Mesothelial cell of epicardium (in vitro differentiated cells): Measurements from ENCODE around the gene CCSER1. TPM values are rescaled to one million over a fixed set of nuclear protein-coding genes. Genes with fewer than 3 reads are reported as not detected.
"Not testable (repeated sequence)": the region's sequence is repeated elsewhere in the genome, so short reads cannot be mapped to it uniquely, and the experiment has no call there.

Experiments used
- DNase-seq, 2 experiments: peaks; one replicate each; pipeline ENCODE4 v3.0.0; 2021; ENCODE audit warnings: low spot score in 2 of 2; ENCODE audit not compliant: unreplicated experiment in 2 of 2
- H3K27ac Mint-ChIP-seq: 2 replicates; pipeline ENCODE4 v1.8.0; 2021; ENCODE audit warnings: mixed read lengths
- H3K27me3 Mint-ChIP-seq: 2 replicates; pipeline ENCODE4 v1.8.0; 2021; ENCODE audit warnings: low read depth, mixed read lengths
- H3K36me3 Mint-ChIP-seq: 2 replicates; pipeline ENCODE4 v1.8.0; 2021; ENCODE audit warnings: mixed read lengths
- H3K4me1 Mint-ChIP-seq: 2 replicates; pipeline ENCODE4 v1.8.0; 2021; ENCODE audit warnings: mixed read lengths
- H3K4me3 Mint-ChIP-seq: 2 replicates; pipeline ENCODE4 v1.8.0; 2021; ENCODE audit warnings: mild to moderate bottlenecking, moderate library complexity, mixed read lengths
- H3K9me3 Mint-ChIP-seq: 2 replicates; pipeline ENCODE4 v1.8.0; 2021; ENCODE audit warnings: mixed read lengths
- CTCF ChIP-seq: fragments of 200-600 bp; sonication (generic); IDR thresholded peaks from one replicate; pipeline ENCODE4 v1.5.0; 2021; ENCODE audit warnings: antibody characterized with exemption; ENCODE audit not compliant: unreplicated experiment
- total RNA-seq: library from RNA; stranded (reverse); gene quantifications from 3 replicates; pipeline ENCODE4 v1.2.1, GENCODE V29; 2021

Gene CCSER1
- total RNA-seq, 1 donor from 2014 or later, result 7.2 TPM

GRCh38 chr4:90824266-90825150 is 697.3 kb downstream of the CCSER1 start:
- TF ChIP-seq CTCF, result no peak

GRCh38 chr4:90825849-90826248 is 698.7 kb downstream of the CCSER1 start:
- no peaks in the 10 kb centered on the region for H3K36me3 Mint-ChIP-seq

More at GRCh38 chr4:90824266-90825150, 697.3 kb downstream of the CCSER1 start:
- H3K27ac Mint-ChIP-seq, result no peak overlapping the region
- no peaks in the 10 kb centered on the region for H3K36me3 Mint-ChIP-seq
- peaks cover 1% of the 10 kb centered on the region for H3K27me3 Mint-ChIP-seq
- no peaks in the 10 kb centered on the region for H3K9me3 Mint-ChIP-seq
- H3K4me3 Mint-ChIP-seq, result no peak overlapping the region
- H3K4me1 Mint-ChIP-seq, result peaks cover 30% of the 10 kb centered on the region
- no peak for DNase-seq

GRCh38 chr4:90833706-90834105 is 706.5 kb downstream of the CCSER1 start:
- no peak for DNase-seq
- H3K4me1 Mint-ChIP-seq, result no peaks in the 10 kb centered on the region
- no peak overlapping the region for H3K4me3 Mint-ChIP-seq
- no peak overlapping the region for H3K27ac Mint-ChIP-seq
- no peaks in the 10 kb centered on the region for H3K9me3 Mint-ChIP-seq
- peaks cover 1% of the 10 kb centered on the region for H3K27me3 Mint-ChIP-seq
- no peak for TF ChIP-seq CTCF
- H3K36me3 Mint-ChIP-seq, result no peaks in the 10 kb centered on the region

More at GRCh38 chr4:90825849-90826248, 698.7 kb downstream of the CCSER1 start:
- peaks cover 1% of the 10 kb centered on the region for H3K27me3 Mint-ChIP-seq
- H3K4me3 Mint-ChIP-seq, result no peak overlapping the region
- no peak for TF ChIP-seq CTCF
- no peak overlapping the region for H3K27ac Mint-ChIP-seq
- DNase-seq, result no peak
- H3K4me1 Mint-ChIP-seq, result peaks cover 30% of the 10 kb centered on the region
- no peaks in the 10 kb centered on the region for H3K9me3 Mint-ChIP-seq

- Mint-ChIP-seq H3K4me1 (peaks cover 7% of the 10 kb centered on the region), H3K4me3 (no peak overlapping the region), H3K27ac (no peak overlapping the region), H3K9me3 (peaks cover 4% of the 10 kb centered on the region), H3K27me3 (no peaks in the 10 kb centered on the region), H3K36me3 (no peaks in the 10 kb centered on the region)
- DNase-seq, result no peak
- TF ChIP-seq CTCF, result no peak
These were observed 710.0 kb downstream of the CCSER1 start for GRCh38 chr4:90837241-90837640.

GRCh38 chr4:90838859-90839258 is 711.7 kb downstream of the CCSER1 start:
- not testable (repeated sequence) for H3K4me3 Mint-ChIP-seq

GRCh38 chr4:90840291-90840690 is 713.1 kb downstream of the CCSER1 start:
- H3K27me3 Mint-ChIP-seq, result no peaks in the 10 kb centered on the region
- H3K36me3 Mint-ChIP-seq, result no peaks in the 10 kb centered on the region
- H3K4me1 Mint-ChIP-seq, result peaks cover 12% of the 10 kb centered on the region
- H3K4me3 Mint-ChIP-seq, result no peak overlapping the region
- H3K27ac Mint-ChIP-seq, result no peak overlapping the region
- peaks cover 4% of the 10 kb centered on the region for H3K9me3 Mint-ChIP-seq
- DNase-seq, result no peak
- no peak for TF ChIP-seq CTCF

More at GRCh38 chr4:90838859-90839258, 711.7 kb downstream of the CCSER1 start:
- H3K36me3 Mint-ChIP-seq, H3K4me1 Mint-ChIP-seq, H3K27me3 Mint-ChIP-seq, H3K9me3 Mint-ChIP-seq, DNase-seq, H3K27ac Mint-ChIP-seq: not testable (repeated sequence)
